Activated T-helper 9 cell treated with anti-CD3 and anti-CD28 coated beads, Interleukin-2, amount 50 U/mL, for 16 hours (primary cell): Measurements from ENCODE around the gene BEST3.

Source experiments
- DNase-seq: peaks from one replicate; pipeline ENCODE4 v3.0.0-alpha.2; 2020; ENCODE audit warnings: low read depth

Gene BEST3

DNA sequence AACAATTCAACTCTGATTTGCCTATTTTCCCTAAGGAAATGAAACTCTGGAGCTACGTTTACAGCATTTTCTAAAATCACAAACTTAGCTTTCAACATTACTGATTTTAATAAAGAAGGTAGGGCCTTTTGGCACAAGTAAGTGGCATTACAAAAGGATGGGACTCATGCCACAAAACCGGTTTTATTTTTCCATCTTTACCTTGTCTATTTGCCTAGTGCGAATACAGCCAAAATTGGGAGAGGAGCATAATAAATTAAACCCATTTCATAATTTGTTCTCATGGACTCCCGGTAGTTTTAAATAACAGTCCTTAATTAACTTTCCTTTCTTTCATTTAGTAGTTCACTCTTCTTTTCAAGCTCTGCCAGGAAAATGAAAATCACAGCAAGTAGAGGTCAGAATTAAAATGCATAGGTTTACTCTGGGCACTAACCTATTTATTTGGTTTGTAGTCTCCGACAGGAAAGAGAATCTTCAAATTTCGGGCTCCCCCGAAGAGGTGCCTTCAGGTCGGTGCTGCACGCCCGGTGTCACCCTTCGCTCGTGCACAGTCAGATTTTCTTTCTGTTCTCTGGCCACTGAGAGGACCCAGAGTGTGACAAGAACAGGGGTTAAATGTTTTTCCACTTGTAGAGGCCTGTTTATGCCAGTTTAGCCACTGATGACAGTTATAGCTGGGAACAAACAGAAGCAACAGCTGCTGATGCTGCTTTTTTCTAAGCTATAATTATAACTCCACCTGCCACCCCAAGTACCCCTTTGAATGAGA, at the start of gene BEST3:
Gene BEST3 (minus strand): TSS at position 535 of the 772 bp plus-strand sequence. CDS start 1,505 bp downstream, outside the sequence.
- no peak for DNase-seq

DNA sequence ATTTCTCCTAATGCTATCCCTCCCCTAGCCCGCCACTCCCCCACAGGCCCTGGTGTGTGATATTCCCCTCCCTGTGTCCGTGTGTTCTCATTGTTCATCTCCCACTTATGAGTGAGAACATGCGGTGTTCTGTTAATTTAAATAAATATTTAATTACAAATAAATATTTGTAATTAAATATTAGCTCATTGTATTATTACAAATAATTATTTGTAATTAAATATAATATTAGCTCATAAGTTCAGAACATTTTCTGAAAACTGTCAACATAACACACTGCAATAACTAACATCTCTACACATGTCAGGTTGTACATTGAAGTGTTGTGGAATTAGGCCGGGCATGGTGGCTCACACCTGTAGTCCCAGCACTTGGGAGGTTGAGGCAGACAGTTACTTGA, 45.0 kb upstream of the BEST3 start:
- no peak for DNase-seq

DNA sequence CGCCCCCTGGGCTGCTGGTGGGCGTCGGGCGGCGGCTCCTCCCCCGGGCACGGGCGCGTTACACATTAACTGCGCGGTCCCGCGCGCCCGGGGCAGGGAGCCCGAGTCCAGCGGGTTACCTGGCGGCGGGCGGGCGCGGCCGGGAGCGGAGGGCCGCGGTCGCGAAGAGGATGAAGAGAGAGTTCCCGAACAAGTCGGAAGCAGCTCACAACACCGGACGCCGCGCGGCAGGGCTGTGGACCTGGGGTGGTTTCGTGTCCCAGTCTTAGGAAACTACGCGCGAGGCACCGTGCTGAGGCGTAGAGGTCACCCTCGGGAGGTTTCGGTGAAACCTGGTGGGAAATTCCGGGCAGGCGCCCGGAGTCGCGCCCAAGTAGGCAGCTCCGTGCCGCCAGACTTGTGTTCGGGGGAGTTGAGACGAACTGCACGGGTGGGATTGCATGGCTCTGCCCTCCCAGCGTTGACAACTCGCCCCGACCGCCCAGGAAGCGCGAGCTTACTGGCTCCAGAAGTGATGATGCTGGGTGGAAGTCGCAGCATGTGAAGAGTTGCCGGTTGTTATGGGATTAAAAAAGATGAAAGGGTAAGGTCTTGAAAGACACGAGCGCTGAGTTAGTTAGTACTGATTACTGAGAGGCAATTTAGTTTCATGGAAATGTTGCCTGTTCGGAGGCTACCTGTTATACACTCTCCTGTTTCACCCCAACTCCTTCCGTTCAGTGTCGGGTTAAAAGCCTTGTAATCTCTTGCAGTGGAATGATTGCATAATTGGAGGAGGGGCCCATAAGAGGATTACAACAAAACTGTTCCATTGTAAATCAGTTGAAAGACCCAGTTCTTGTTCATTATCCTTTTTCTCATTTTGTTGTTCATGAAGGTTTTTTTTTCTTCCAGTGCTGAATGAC, 40.4 kb upstream of the BEST3 start:
- peak; percentile 37 for DNase-seq

DNA sequence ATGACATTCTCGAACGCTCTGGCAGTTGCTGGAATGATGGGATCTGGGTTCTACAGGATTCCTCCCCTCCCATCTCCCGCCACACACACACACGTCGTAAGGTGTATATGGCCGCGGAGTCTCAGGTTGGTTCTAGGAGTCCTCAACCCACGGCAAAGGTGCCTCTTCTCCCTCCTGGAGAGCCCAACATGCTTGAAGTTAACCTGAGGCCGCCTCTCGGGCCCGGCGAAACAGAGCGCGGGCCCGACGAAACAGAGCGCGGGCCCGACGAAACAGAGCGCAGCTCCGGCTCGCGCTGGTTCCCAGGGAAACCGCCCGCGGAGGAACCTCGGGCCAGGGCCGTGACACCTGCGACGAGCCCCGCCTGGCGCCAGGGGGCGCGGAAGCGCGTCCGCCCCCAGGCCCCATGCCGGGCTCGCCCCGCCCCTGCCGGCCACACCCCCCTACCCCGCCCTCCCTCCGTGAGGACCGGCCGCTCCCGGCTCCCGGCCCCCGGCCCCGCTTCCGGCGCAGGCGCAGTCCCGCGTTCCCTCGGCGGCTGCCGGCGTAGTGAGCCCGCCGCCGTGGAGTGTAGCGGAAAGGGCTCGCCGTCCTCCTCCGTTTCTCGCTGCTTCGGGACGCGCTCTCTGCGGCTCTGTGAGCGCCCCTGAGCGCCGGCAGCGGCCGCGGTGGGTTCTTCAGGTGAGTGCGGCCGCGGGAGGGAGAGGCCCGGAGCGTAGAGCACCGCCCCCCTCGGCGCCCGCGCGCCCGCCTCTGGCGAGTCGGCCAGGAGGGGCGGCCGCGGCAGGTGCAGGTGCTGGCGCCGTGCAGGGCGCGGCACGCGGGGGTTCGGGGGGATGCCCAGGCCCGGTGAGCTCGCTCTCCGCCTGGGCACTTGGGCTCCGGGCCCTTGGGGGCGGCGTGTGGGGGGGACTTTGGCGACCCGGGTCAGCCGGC, 39.5 kb upstream of the BEST3 start, which contains the start of gene RAB3IP:
Gene RAB3IP (plus strand): TSS at position 510 of the 936 bp plus-strand sequence. CDS start 16,549 bp downstream, outside the sequence.
- DNase-seq, result peak; percentile 91

DNA sequence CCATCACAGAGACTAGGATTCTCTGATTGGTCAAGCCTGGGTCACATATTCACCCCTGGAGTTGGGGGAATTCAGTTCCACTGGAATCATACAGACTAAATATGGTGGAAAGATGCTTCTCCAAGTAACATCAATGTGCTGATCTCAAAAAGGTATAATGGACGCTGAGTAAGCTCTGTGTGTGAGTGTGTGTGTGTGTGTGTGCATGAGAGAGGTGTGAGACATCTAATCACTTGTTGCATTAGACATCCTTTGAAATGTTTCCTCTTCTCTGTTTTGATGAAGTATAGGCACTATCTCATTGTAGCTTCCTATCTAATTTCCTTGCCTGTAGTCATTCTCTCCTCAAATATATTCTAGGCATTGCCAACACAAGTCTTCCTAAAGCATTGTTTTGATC, 34.5 kb upstream of the BEST3 start:
- DNase-seq, result no peak

DNA sequence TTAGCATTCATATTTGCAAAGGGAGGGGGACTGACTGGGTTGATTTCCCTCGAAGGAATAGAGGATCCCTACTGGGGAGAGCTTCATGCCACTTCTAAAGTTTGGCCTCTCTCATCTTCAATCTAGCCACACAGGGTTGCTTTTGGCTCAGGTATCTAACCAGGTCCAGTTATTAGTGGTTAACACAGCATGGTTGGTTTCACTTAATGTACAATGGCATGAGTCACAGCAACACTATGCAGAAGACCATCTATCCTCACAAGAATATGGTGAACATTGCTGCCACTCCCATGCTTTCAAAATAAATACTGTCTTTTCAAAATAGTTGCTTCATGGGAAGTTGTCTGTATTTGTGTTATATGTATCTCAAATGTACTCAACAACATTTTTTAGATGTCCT, 33.0 kb upstream of the BEST3 start:
- no peak for DNase-seq

DNA sequence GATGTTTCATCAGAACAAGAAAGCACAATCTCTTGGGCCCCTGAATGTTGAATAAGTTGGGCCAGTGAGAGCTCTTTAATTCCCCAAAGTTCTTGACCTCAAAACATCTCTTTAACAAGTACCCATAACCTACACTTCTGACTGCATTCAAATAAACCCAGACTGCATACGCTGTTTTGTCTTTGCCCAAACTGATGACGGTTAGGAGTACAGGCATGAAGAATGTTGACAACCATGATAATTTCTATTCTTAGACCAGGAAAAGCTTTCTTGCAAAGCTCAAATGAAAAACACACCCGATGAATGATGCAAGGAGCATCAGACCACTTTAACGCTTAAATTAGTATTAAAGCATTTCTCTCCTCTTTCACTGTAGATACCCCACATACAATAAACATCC, 27.8 kb upstream of the BEST3 start:
- DNase-seq, result no peak

DNA sequence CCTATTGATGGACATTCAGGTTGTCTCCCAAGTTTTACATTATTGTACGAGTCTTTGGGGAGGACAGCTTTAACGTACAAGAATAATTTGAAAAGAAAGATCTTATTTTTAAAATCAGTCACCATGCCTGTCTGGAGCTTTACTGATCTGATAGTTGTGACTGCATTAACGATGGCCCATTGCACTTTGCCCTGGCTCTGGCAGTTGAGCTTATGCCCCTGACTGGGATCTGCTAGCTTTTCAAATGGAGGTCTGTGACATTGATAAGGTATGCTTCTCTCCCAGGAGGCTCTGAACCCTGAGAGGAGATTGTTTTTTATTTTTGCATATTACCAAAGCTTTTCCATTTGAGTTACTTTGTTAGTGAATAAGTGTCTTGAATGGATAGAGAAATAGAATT, 21.6 kb upstream of the BEST3 start:
- DNase-seq, result no peak

DNA sequence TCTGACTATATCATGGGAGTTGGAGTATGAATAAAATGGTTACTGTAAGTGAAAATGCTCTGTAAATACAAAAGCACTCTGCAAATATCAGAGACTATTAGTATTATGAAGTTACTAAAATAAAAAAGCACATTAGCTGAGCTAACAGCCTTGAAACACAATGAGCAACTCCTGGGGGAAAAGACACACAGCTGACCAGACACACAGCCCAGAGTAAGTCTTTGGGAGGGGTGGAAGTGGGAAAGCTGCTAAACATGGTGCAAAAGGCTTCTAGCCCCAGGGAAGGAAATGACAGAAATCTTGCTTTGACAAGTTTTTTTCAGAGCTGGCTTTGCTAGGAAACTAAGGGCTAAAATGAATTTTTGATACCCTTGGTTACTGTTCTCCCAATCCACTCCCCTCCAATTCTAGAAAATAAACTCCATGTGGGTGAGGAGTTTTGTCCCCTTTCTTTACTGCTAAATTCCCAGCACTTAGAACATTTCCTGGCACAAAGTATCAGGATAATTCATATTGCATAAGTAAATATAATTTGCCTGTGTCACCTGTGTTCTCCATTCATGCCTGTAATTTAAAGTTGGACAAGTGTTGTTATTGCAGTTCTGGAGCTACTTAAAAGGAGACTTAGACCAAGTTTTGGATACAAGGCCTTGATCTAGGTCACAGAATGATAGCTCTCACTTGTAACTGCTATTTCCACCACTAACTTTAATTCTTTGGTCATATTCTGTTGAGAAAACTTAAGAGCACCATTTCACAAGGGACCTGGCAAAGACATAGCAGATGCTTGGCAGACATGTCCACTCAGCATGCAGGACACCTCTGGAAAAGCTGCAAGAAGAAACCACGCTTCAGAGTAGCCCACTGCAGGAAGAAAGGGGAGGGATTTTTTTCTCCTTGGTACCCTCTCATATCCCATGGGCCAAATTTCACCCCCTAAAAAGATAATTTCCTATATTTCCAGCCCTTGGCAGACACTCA, 20.5 kb upstream of the BEST3 start:
- DNase-seq, result no peak

DNA sequence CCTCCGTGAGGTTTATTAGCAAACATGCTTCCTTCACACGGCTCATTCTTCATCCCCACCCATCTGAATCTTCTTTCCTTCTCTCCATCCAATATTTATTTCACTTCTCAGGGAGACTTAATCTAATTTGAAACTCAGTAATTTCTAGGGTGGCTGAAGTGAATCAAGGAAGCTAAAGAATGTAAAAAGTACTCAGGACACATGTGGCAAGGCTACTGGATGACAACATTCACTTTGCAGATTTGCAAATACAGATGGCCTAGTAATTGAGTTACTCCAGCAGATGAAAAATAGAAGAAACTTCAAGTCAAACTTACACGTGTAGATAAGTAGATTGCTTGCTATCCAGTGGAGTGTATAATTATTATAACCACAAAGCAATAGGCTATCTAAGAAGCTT, 15.4 kb upstream of the BEST3 start:
- DNase-seq, result no peak

DNA sequence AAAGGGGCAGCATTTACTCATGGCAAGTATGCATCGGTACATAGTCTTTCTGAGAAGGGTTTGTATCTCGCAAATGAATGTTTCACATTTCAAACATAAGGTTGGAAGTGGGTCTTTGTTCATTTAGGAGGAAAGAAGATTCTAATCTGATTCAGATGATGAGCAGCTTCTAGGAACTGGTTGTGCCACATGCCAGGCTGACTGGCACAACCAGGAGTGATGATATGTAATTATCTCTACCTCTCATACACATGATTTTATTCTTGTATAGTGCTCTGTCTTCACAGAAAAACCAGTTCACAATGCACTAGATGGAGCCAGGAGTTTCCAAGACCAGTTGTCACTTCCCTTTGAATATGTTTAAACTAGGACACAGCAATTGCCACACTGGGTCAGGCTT, 13.7 kb upstream of the BEST3 start:
- no peak for DNase-seq

DNA sequence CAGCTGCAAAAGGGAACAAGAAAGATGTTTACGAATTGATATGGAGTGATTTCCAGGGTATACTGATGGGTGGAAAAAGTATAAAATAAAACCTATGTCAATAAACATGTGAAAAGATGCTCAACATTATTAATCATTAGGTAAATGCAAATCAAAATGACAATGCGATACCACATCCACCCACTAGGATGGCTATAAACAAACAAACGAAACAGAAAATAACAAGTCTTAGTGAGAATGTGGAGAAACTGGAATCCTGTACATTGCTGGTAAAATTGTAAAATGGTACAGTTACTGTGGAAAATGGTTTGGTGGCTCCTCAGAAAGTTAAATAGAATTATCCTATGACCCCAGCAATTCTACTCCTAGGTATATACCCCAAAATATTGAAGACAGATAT, 9.5 kb upstream of the BEST3 start:
- no peak for DNase-seq

DNA sequence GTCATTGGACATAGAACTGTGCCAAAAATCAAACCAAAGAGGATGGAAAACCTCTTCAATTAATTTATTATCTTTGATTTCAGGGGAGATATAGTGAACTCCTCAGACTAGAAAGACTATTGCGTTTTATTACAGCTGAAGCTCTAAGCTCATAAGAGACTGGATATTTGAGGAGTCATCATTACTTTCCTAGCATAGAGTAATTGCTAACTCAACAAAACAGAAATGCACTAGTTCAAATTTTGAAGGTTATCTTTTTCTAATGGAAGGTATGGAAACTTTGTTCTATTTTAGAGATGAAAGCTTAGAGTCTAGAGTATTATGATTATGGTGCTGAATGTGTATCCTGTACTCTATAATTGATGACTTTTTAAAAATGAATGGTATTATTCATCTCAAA, 5.3 kb upstream of the BEST3 start:
- DNase-seq, result no peak

DNA sequence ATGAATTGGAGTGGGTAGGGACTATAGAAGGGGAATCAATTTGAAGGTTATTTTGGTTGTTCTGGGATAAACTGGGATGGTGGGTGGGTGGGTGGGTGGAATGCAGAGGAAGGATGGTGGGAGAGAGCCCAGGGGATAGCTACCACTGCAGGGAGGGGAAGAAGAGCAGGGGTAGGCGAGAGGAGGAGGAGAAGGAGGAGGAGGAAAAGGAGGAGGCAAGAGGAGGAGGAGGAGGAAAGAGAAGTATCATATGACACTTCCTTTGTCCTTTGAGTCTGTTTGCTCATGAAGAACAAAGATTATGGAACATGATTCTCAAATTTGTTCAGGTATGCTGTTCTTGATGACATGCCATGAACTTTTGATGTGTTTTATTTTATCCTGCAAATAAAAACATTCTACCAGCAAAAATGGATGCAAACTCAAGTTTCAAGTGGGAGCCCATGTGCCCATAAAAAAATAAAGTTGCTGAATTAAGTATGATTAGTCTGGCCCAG, 4.1 kb upstream of the BEST3 start:
- no peak for DNase-seq

DNA sequence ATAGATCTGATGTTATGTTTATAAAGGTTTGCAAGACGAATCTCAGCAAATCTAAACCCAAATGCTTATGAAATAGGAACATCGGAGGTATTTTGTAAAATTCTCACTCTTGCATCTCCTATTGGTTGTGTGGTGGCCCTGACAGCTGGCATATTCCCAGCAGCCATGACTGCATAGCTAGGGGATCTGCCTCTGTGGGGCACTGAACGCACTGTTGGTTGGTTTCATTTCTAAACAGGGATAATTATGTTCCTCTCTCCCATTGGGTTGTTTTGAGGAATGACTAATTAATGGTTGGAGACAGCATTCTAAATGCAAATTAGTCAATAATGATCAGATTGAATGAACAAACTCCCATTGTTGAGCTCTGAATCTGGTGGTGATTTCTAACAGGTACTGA, 2.7 kb upstream of the BEST3 start:
- DNase-seq, result no peak

DNA sequence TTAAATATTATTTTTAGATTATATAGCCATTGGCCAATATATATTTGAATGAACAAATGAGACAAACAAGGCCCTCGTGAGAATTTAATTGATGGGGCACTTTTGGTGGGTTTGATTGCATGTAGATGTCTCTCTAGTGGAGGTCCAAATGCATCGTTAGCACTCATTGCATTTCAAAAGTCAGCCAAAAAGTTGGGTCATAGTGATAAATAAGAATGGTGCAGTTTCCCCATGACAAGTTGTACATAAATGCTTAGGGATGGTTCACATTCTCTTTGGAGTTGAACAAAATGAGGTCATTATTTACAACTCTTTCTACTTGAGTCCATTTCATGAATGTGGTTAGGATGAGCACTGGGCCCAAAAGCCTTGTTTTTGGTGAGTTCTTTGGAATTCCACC, 1.0 kb downstream of the BEST3 start:
- DNase-seq, result no peak

DNA sequence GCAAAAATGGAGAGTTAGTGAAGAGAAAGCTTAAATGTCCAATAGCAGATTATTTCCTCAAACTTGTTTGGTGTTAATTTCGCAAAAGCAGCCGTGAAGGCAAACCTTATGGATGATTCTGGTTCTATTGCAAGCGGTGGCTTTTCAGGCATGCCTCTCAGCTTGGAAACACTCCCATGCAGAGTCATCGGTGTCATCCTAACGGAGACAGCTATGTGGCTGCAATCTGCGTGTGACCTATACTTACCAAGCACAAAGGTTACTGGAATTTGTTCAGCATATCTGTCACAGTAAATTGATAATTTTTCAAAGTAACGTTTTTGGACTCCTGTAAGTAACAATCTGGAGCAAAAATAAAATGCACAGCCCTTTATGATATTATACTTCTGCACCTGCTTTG, 5.0 kb downstream of the BEST3 start:
- no peak for DNase-seq

DNA sequence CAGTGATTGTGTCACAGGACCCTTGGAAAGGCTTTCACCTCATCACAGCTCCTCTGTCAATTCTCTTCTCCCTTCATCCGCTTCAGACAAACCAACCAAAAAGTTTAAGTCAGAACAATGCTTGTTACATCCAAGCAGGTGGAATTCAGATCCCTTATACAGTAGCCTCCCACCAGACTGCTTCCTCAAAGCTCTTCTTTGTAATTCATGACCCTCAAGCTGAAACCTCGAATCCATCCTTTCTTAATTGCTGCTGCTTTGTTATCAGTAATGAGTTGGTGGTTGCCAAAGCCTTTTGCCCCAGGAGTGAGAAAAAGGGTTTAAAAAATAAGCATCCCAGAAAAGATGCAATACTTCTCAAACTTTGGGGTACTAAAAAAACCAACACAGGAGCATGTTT, 9.5 kb downstream of the BEST3 start:
- DNase-seq, result no peak

DNA sequence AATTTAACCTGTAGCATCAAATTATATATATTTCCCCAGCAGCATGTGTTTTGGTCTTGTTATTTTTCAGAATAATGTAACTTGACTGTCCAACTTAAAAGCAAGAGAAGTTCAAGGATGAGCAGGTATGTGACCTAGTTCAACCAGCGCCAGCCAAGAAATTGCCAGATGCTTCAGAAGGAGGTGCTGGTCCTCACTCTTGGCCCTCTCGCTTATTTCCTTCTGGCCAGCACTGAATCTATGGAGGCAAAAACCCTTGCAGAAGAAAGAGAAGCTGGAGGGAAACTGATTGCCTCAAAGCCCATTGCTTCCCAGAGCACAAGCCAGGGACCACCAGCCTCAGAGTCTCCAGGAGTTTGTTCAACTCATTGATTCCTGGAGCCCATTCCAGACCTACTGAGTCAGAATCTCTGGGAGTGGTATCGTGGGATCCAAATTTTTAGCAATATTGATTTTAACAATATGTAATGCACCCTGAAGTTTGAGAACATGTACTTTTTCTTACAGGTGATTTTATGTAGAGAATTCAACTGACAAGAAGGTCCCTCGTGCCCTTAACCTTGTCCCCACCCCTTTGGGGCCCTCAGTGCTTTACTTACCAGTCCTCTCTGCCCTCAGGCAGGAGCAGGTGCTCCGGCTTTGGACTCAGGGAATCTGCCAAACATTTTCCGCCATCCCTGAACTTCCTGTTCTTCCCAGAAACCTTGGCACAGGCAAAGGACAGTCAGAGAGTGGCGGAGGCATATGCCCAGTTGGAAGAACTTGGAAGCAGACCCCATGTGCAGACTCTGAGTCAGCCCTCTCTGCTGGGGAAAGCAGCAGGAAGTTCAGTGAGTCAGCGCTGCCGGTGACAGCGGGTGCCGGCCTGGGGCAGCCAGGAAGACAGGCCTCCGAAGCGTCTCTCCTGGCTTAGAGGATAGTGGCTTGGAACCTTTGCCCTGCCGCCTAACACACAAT, 10.4 kb downstream of the BEST3 start:
- peak; percentile 3 for DNase-seq
